Esophagus squamous epithelium (tissue), 5 donors: ENCODE results near the gene ITPKB. TPM values are rescaled to one million over a fixed set of nuclear protein-coding genes. Genes with fewer than 3 reads are reported as not detected.

ENCODE experiments used
- DNase-seq: peaks from one replicate; lab custom pipeline; 2025; lab: John Stamatoyannopoulos, UW
- H3K27ac ChIP-seq, 4 donors: fragments of 200-600 bp; sonication (generic); one replicate each; pipeline ENCODE4 v1.5.1; 2016 to 2019; ENCODE audit warnings: mild to moderate bottlenecking in 1 of 4
- H3K27me3 ChIP-seq, 4 donors: fragments of 200-600 bp; sonication (generic); 1 replicate in 3 of 4; 2 replicates in 1 of 4; pipeline versions ENCODE4 v1.5.1 to v1.6.0; 2017 to 2021; ENCODE audit warnings: antibody characterized with exemption in 1 of 4
- H3K36me3 ChIP-seq, 3 donors: fragments of 200-600 bp; sonication (generic); one replicate each; pipeline ENCODE4 v1.5.1; 2016 to 2019
- H3K4me1 ChIP-seq, 3 donors: fragments of 200-600 bp; sonication (generic); one replicate each; pipeline ENCODE4 v1.5.1; 2017 to 2019
- H3K4me3 ChIP-seq, 4 donors: fragments of 200-600 bp; sonication (generic); 1 replicate in 3 of 4; 2 replicates in 1 of 4; pipeline ENCODE4 v1.5.1; 2016 to 2019; ENCODE audit warnings: mild to moderate bottlenecking in 2 of 4, moderate library complexity in 1 of 4
- H3K9me3 ChIP-seq, 3 donors: fragments of 200-600 bp; sonication (generic); one replicate each; pipeline ENCODE4 v1.5.1; 2016 to 2019
- POLR2A ChIP-seq, 4 donors: fragments of 450-650 bp; IDR thresholded peaks; one replicate each; pipeline ENCODE4 v1.6.1; 2017; ENCODE audit warnings: antibody characterized with exemption in 4 of 4, mild to moderate bottlenecking in 4 of 4, moderate library complexity in 3 of 4
- WGBS, 2 donors: methylation state at CpG; one replicate each; pipeline ENCODE4 v1.1.5; 2018; 5-methylcytosine and 5-hydroxymethylcytosine counted together
- intact Hi-C: fragments of 100-400 bp; cut with DNase I; formaldehyde crosslinking; loops from one replicate; pipeline ENCODE4 v1.15.0; 2022
- total RNA-seq, 4 donors: library from RNA; depleted of rRNA; stranded (reverse); fragments of >200 nt; gene quantifications; one replicate each; pipeline ENCODE4 v1.1.0, GENCODE V29; 2016
- TF ChIP-seq, protein P1 (sequence below), 6 experiments: fragments of 450-650 bp in 4 of 6; fragments of 200-600 bp in 2 of 6; sonication (generic) in 2 of 6; IDR thresholded peaks; one replicate each; pipeline ENCODE4 v1.5.1; 2016 to 2019; ENCODE audit warnings: antibody characterized with exemption in 6 of 6, mild to moderate bottlenecking in 4 of 6, moderate library complexity in 4 of 6
- donor health status: DM: yes; HTN: yes; CAD: no.

ITPKB gene
- total RNA-seq, 4 donors from 2014 or later = 10.7 to 22.3 (median 15.9) TPM

- H3K36me3 ChIP-seq = peaks cover 0 to 32% (median 0%) of the 10 kb centered on the region in 3 donors
- no peak for DNase-seq
- intact Hi-C loops = loop anchor here (5.0 kb wide), 1 partner anchor 202 kb away; no protein-coding TSS in a partner anchor
- H3K9me3 ChIP-seq = no peaks in the 10 kb centered on the region
- peak overlapping the region in 1 of 4 donors; percentile 73 for H3K27ac ChIP-seq
- 97% methylated on average over 3 of the region's 6 CpGs for WGBS, 2 donors
- H3K27me3 ChIP-seq = no peaks in the 10 kb centered on the region
- no peak for TF ChIP-seq POLR2A (IDR thresholded peaks at IDR 0.05)
- TF ChIP-seq, protein P1, sequence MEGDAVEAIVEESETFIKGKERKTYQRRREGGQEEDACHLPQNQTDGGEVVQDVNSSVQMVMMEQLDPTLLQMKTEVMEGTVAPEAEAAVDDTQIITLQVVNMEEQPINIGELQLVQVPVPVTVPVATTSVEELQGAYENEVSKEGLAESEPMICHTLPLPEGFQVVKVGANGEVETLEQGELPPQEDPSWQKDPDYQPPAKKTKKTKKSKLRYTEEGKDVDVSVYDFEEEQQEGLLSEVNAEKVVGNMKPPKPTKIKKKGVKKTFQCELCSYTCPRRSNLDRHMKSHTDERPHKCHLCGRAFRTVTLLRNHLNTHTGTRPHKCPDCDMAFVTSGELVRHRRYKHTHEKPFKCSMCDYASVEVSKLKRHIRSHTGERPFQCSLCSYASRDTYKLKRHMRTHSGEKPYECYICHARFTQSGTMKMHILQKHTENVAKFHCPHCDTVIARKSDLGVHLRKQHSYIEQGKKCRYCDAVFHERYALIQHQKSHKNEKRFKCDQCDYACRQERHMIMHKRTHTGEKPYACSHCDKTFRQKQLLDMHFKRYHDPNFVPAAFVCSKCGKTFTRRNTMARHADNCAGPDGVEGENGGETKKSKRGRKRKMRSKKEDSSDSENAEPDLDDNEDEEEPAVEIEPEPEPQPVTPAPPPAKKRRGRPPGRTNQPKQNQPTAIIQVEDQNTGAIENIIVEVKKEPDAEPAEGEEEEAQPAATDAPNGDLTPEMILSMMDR (IDR thresholded peaks at IDR 0.05) = no peak
- peaks cover 11 to 52% (median 42%) of the 10 kb centered on the region in 3 donors for H3K4me1 ChIP-seq
- no peak overlapping the region for H3K4me3 ChIP-seq
Measured at GRCh38 chr1:226629896-226630550, 109.1 kb downstream of the ITPKB start.

GRCh38 chr1:226629210-226629895 is 109.7 kb downstream of the ITPKB start:
- TF ChIP-seq POLR2A (IDR thresholded peaks at IDR 0.05) = no peak
- TF ChIP-seq, protein P1 (IDR thresholded peaks at IDR 0.05) = no peak
- Histone ChIP-seq H3K4me1 (peaks cover 7 to 45% (median 35%) of the 10 kb centered on the region in 3 donors), H3K36me3 (peaks cover 0 to 26% (median 0%) of the 10 kb centered on the region in 3 donors), H3K9me3 (no peaks in the 10 kb centered on the region), H3K27me3 (no peaks in the 10 kb centered on the region), H3K4me3 (no peak overlapping the region), H3K27ac (peak overlapping the region in 2 of 4 donors; percentile 60 to 73)
- 84 to 94% methylated on average over 10 to 11 of the region's 18 CpGs for WGBS, 2 donors
- intact Hi-C loops = no loop called here
- no peak for DNase-seq

- Histone ChIP-seq H3K4me3 (no peak overlapping the region), H3K36me3 (peaks cover 0 to 19% (median 0%) of the 10 kb centered on the region in 3 donors), H3K4me1 (peaks cover 1 to 39% (median 28%) of the 10 kb centered on the region in 3 donors), H3K9me3 (no peaks in the 10 kb centered on the region), H3K27ac (peak overlapping the region in 3 of 4 donors; percentile 54 to 73 (median 60)), H3K27me3 (no peaks in the 10 kb centered on the region)
- no peak for TF ChIP-seq POLR2A (IDR thresholded peaks at IDR 0.05)
- TF ChIP-seq, protein P1 (IDR thresholded peaks at IDR 0.05) = no peak
- WGBS, 2 donors = 60 to 79% methylated on average over 10 of the region's 10 CpGs
- intact Hi-C loops = no loop called here
- no peak for DNase-seq
Measured at GRCh38 chr1:226628612-226629155, 110.4 kb downstream of the ITPKB start.

GRCh38 chr1:226627924-226628611 is 111.0 kb downstream of the ITPKB start:
- Histone ChIP-seq H3K36me3 (peaks cover 0 to 13% (median 0%) of the 10 kb centered on the region in 3 donors), H3K4me1 (peaks cover 0 to 32% (median 22%) of the 10 kb centered on the region in 3 donors), H3K27ac (peak overlapping the region in 3 of 4 donors; percentile 54 to 73 (median 60)), H3K27me3 (no peaks in the 10 kb centered on the region), H3K4me3 (no peak overlapping the region), H3K9me3 (no peaks in the 10 kb centered on the region)
- intact Hi-C loops = no loop called here
- whole genome bisulfite sequencing, 2 donors = 65 to 72% methylated on average over 9 to 11 of the region's 11 CpGs
- TF ChIP-seq, protein P1 (IDR thresholded peaks at IDR 0.05) = no peak
- no peak for TF ChIP-seq POLR2A (IDR thresholded peaks at IDR 0.05)
- DNase-seq = no peak
